ENCODE measurements around the gene OXA1L.

The OXA1L gene

GRCh38 chr14:22739423-22739822 lies 27.1 kb upstream of the OXA1L start:
- Histone ChIP-seq H2AFZ (ENCODE audit: insufficient read depth, low read length, poor library complexity) (no peak overlapping the region), H3K14ac (ENCODE audit: low read length) (no peak overlapping the region), H3K4me2 (ENCODE audit: low read length) (no peak overlapping the region), H2AK5ac (ENCODE audit: low read length) (no peak overlapping the region), H4K91ac (ENCODE audit: low read depth, low read length) (no peak overlapping the region), H3K4me3 (ENCODE audit: low read depth, low read length) (no peak overlapping the region), H3K79me2 (ENCODE audit: control insufficient read depth, insufficient read depth, low read length, poor library complexity) (no peaks in the 10 kb centered on the region), H3K36me3 (ENCODE audit: control insufficient read depth in 1 of 2, insufficient read depth in 2 of 2, low read length in 2 of 2) (no peaks in the 10 kb centered on the region), H4K8ac (ENCODE audit: low read depth, low read length) (no peak overlapping the region), H3K23ac (ENCODE audit: low read length) (no peak overlapping the region), H3K4ac (ENCODE audit: low read depth, low read length) (no peak overlapping the region), H3K79me1 (ENCODE audit: low read length) (peaks cover 2% of the 10 kb centered on the region), H2BK5ac (ENCODE audit: low read depth, low read length, poor library complexity) (no peak overlapping the region), H3K9ac (ENCODE audit: low read length) (no peak overlapping the region), H3K27ac (ENCODE audit: low read depth, low read length) (peak overlapping the region; percentile 44), H4K12ac (ENCODE audit: low read depth, low read length) (no peak overlapping the region), H3K4me1 (ENCODE audit: control insufficient read depth in 1 of 2, insufficient read depth in 2 of 2, low read length in 2 of 2) (peaks cover 0 to 7% of the 10 kb centered on the region in 2 experiments), H3K27me3 (ENCODE audit: insufficient read depth, low read length) (no peaks in the 10 kb centered on the region), H3K9me3 (ENCODE audit: insufficient read depth, low read depth, low read length) (no peaks in the 10 kb centered on the region), H3K18ac (ENCODE audit: low read length) (no peak overlapping the region), H2BK12ac (ENCODE audit: low read length) (no peak overlapping the region), H2BK120ac (ENCODE audit: insufficient read depth, low read length, poor library complexity) (no peak overlapping the region)
- DNase-seq: peak; percentile 48 to 76
- WGBS (ENCODE audit: extremely low coverage, insufficient coverage, insufficient read length): no CpG with 5 or more reads among the region's 1 CpG

GRCh38 chr14:22740020-22740419 lies 26.5 kb upstream of the OXA1L start:
- Histone ChIP-seq H2BK5ac (ENCODE audit: low read depth, low read length, poor library complexity) (no peak overlapping the region), H3K36me3 (ENCODE audit: control insufficient read depth in 1 of 2, insufficient read depth in 2 of 2, low read length in 2 of 2) (no peaks in the 10 kb centered on the region), H3K4me3 (ENCODE audit: low read depth, low read length) (no peak overlapping the region), H3K9me3 (ENCODE audit: insufficient read depth, low read depth, low read length) (no peaks in the 10 kb centered on the region), H3K4me1 (ENCODE audit: control insufficient read depth in 1 of 2, insufficient read depth in 2 of 2, low read length in 2 of 2) (peaks cover 0 to 7% of the 10 kb centered on the region in 2 experiments), H4K12ac (ENCODE audit: low read depth, low read length) (no peak overlapping the region), H2AK5ac (ENCODE audit: low read length) (no peak overlapping the region), H3K4ac (ENCODE audit: low read depth, low read length) (no peak overlapping the region), H3K18ac (ENCODE audit: low read length) (no peak overlapping the region), H4K91ac (ENCODE audit: low read depth, low read length) (no peak overlapping the region), H3K14ac (ENCODE audit: low read length) (no peak overlapping the region), H3K79me2 (ENCODE audit: control insufficient read depth, insufficient read depth, low read length, poor library complexity) (no peaks in the 10 kb centered on the region), H3K27ac (ENCODE audit: low read depth, low read length) (no peak overlapping the region), H4K8ac (ENCODE audit: low read depth, low read length) (no peak overlapping the region), H3K79me1 (ENCODE audit: low read length) (peaks cover 2% of the 10 kb centered on the region), H2BK120ac (ENCODE audit: insufficient read depth, low read length, poor library complexity) (peak overlapping the region; percentile 59), H3K27me3 (ENCODE audit: insufficient read depth, low read length) (no peaks in the 10 kb centered on the region), H3K23ac (ENCODE audit: low read length) (no peak overlapping the region), H3K9ac (ENCODE audit: low read length) (no peak overlapping the region), H3K4me2 (ENCODE audit: low read length) (no peak overlapping the region), H2AFZ (ENCODE audit: insufficient read depth, low read length, poor library complexity) (no peak overlapping the region), H2BK12ac (ENCODE audit: low read length) (peak overlapping the region; percentile 75)
- WGBS (ENCODE audit: extremely low coverage, insufficient coverage, insufficient read length): no CpG with 5 or more reads among the region's 3 CpGs
- no peak for DNase-seq

- H3K79me2 ChIP-seq (ENCODE audit: control insufficient read depth, insufficient read depth, low read length, poor library complexity): no peaks in the 10 kb centered on the region
- no peaks in the 10 kb centered on the region for H3K9me3 ChIP-seq (ENCODE audit: insufficient read depth, low read depth, low read length)
Observed at GRCh38 chr14:22747769-22748168, 18.7 kb upstream of the OXA1L start.

GRCh38 chr14:22748206-22748605 lies 18.3 kb upstream of the OXA1L start:
- Histone ChIP-seq H3K4me1 (ENCODE audit: control insufficient read depth in 1 of 2, insufficient read depth in 2 of 2, low read length in 2 of 2) (peaks cover 2 to 8% of the 10 kb centered on the region in 2 experiments), H3K4me3 (ENCODE audit: low read depth, low read length) (no peak overlapping the region), H3K23ac (ENCODE audit: low read length) (no peak overlapping the region), H4K8ac (ENCODE audit: low read depth, low read length) (no peak overlapping the region), H2BK120ac (ENCODE audit: insufficient read depth, low read length, poor library complexity) (no peak overlapping the region), H2BK5ac (ENCODE audit: low read depth, low read length, poor library complexity) (no peak overlapping the region), H3K4ac (ENCODE audit: low read depth, low read length) (no peak overlapping the region), H3K79me1 (ENCODE audit: low read length) (no peaks in the 10 kb centered on the region), H4K91ac (ENCODE audit: low read depth, low read length) (no peak overlapping the region), H3K79me2 (ENCODE audit: control insufficient read depth, insufficient read depth, low read length, poor library complexity) (no peaks in the 10 kb centered on the region), H3K9ac (ENCODE audit: low read length) (no peak overlapping the region), H3K18ac (ENCODE audit: low read length) (no peak overlapping the region), H3K9me3 (ENCODE audit: insufficient read depth, low read depth, low read length) (no peaks in the 10 kb centered on the region), H3K36me3 (ENCODE audit: control insufficient read depth in 1 of 2, insufficient read depth in 2 of 2, low read length in 2 of 2) (no peaks in the 10 kb centered on the region), H2AFZ (ENCODE audit: insufficient read depth, low read length, poor library complexity) (no peak overlapping the region), H3K27ac (ENCODE audit: low read depth, low read length) (no peak overlapping the region), H3K27me3 (ENCODE audit: insufficient read depth, low read length) (no peaks in the 10 kb centered on the region), H2BK12ac (ENCODE audit: low read length) (no peak overlapping the region), H3K4me2 (ENCODE audit: low read length) (no peak overlapping the region), H3K14ac (ENCODE audit: low read length) (no peak overlapping the region), H2AK5ac (ENCODE audit: low read length) (no peak overlapping the region), H4K12ac (ENCODE audit: low read depth, low read length) (no peak overlapping the region)
- DNase-seq: peak; percentile 89 to 96
- WGBS (ENCODE audit: extremely low coverage, insufficient coverage, insufficient read length): no CpG with 5 or more reads among the region's 4 CpGs

More at GRCh38 chr14:22747769-22748168, 18.7 kb upstream of the OXA1L start:
- no peak overlapping the region for H3K9ac ChIP-seq (ENCODE audit: low read length)
- H3K23ac ChIP-seq (ENCODE audit: low read length): no peak overlapping the region
- no peak overlapping the region for H3K4me3 ChIP-seq (ENCODE audit: low read depth, low read length)
- no peak for DNase-seq
- no peak overlapping the region for H2AFZ ChIP-seq (ENCODE audit: insufficient read depth, low read length, poor library complexity)
- no peak overlapping the region for H3K14ac ChIP-seq (ENCODE audit: low read length)
- H3K27me3 ChIP-seq (ENCODE audit: insufficient read depth, low read length): no peaks in the 10 kb centered on the region
- no peak overlapping the region for H2BK120ac ChIP-seq (ENCODE audit: insufficient read depth, low read length, poor library complexity)
- no peak overlapping the region for H3K4me2 ChIP-seq (ENCODE audit: low read length)
- no peak overlapping the region for H3K27ac ChIP-seq (ENCODE audit: low read depth, low read length)
- no peak overlapping the region for H2BK5ac ChIP-seq (ENCODE audit: low read depth, low read length, poor library complexity)
- H2AK5ac ChIP-seq (ENCODE audit: low read length): no peak overlapping the region
- H3K18ac ChIP-seq (ENCODE audit: low read length): no peak overlapping the region
- H4K91ac ChIP-seq (ENCODE audit: low read depth, low read length): no peak overlapping the region
- H4K8ac ChIP-seq (ENCODE audit: low read depth, low read length): no peak overlapping the region
- no CpG with 5 or more reads among the region's 4 CpGs for WGBS (ENCODE audit: extremely low coverage, insufficient coverage, insufficient read length)
- no peak overlapping the region for H2BK12ac ChIP-seq (ENCODE audit: low read length)
- peaks cover under 1 to 4% of the 10 kb centered on the region in 2 experiments for H3K4me1 ChIP-seq (ENCODE audit: control insufficient read depth in 1 of 2, insufficient read depth in 2 of 2, low read length in 2 of 2)
- no peak overlapping the region for H4K12ac ChIP-seq (ENCODE audit: low read depth, low read length)
- no peaks in the 10 kb centered on the region for H3K36me3 ChIP-seq (ENCODE audit: control insufficient read depth in 1 of 2, insufficient read depth in 2 of 2, low read length in 2 of 2)
- H3K4ac ChIP-seq (ENCODE audit: low read depth, low read length): no peak overlapping the region
- no peaks in the 10 kb centered on the region for H3K79me1 ChIP-seq (ENCODE audit: low read length)

Measured in trophoblast cell (in vitro differentiated cells and primary cell).